ENCODE data around the gene EEIG1.

The EEIG1 gene

DNA sequence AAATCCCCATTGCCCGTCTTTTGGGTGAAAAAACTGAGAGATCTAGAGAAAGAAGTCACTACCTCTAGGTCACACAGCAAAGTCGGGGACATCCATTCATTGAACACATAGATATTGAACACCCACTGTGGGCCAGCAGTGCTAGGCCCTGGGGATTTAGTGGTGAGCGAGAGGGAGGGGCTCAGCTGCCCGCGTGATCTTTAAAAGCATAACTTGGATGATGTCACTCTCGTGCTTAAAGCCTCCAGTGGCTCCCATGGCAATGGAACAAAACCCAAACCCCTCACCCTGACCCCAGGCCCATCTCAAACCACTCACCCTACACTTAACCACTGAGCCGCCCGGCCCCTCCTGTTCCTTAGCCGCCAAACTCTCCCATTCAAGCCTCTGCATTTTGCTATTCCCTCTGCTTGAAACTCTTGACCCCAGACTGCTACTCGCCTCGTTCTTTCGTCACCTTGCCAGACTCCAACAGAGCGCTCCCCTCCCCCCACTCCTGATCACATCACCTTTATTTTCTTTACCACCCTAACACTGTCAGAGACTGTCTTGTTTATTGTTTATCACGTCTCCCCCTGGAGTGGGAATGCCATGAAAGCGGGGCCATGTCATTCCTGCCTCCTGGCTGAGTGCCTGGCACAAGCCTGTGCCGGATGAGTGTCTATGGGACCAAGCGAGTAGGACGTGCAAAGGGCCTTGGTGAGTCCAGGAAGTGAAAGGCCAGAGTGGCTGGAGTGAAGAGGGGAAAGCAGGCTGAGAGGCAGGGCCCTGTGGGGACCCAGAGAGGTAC, 49.5 kb downstream of the EEIG1 start:
- peak overlapping the region; percentile 59 for H3K4me3 ChIP-seq (replicated peaks; ENCODE audit: low read depth, low read length)
- TF ChIP-seq, protein P1, sequence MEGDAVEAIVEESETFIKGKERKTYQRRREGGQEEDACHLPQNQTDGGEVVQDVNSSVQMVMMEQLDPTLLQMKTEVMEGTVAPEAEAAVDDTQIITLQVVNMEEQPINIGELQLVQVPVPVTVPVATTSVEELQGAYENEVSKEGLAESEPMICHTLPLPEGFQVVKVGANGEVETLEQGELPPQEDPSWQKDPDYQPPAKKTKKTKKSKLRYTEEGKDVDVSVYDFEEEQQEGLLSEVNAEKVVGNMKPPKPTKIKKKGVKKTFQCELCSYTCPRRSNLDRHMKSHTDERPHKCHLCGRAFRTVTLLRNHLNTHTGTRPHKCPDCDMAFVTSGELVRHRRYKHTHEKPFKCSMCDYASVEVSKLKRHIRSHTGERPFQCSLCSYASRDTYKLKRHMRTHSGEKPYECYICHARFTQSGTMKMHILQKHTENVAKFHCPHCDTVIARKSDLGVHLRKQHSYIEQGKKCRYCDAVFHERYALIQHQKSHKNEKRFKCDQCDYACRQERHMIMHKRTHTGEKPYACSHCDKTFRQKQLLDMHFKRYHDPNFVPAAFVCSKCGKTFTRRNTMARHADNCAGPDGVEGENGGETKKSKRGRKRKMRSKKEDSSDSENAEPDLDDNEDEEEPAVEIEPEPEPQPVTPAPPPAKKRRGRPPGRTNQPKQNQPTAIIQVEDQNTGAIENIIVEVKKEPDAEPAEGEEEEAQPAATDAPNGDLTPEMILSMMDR (IDR thresholded peaks at IDR 0.05; ENCODE audit: low read length, missing control alignments) = no peak
- peak; percentile 71 for DNase-seq (ENCODE audit: low read depth)
